ENCODE data around the gene ANKZF1. TPM values are rescaled to one million over a fixed set of nuclear protein-coding genes. Genes with fewer than 3 reads are reported as not detected.

ANKZF1 gene
- polyA plus RNA-seq, 3 donors, result 7.6 to 79.3 (median 10.4) TPM

DNA sequence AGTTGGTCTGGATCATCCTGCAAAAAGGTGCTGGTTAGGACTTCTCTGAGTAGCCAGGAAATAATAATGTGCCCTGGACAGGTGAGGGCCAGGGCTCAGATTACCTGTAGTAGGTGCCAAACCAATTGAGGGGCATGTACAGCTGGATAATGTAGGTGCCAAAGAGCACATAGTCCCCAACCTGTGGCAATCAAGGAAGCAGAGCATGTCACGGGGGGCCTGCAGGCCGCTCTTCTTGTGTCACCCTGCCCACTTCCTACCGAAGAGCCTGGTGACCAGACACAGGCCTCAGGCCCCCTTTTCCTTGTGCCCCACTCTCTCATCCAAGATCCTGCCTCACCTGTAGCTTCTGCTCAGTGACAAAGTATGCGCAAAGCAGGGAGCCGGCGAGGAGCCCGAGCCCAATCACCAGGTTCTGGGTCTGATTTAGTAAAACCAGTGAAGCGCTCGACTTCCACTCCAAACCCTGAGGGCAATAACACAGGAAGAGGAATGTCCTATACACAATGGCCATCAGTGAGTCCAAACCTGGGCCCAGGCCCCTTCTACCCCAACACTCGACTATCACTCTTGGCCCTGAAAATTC lies 16.0 kb upstream of the ANKZF1 start:
- H3K4me1 Mint-ChIP-seq, result peaks cover 36% of the 10 kb centered on the region
- H3K36me3 ChIP-seq (replicated peaks in 1 of 2; ENCODE audit: control insufficient read depth in 1 of 2, insufficient read depth in 2 of 2, low read length in 2 of 2), result peaks cover 6 to 21% of the 10 kb centered on the region in 2 donors
- peaks cover 10 to 19% (median 19%) of the 10 kb centered on the region in 3 donors for H3K27me3 Mint-ChIP-seq (ENCODE audit: low read depth in 3 of 3)
- no peak overlapping the region for H3K4me3 ChIP-seq (replicated peaks in 1 of 3; ENCODE audit: low read depth in 2 of 3, low read length in 3 of 3)
- WGBS (ENCODE audit: insufficient coverage), result 71% methylated on average over 5 of the region's 10 CpGs
- H3K9me3 ChIP-seq (replicated peaks in 1 of 2; ENCODE audit: control insufficient read depth in 1 of 2, insufficient read depth in 1 of 2, low read length in 2 of 2), result no peaks in the 10 kb centered on the region
- peaks cover 0 to 9% of the 10 kb centered on the region in 2 donors for H3K27me3 ChIP-seq (ENCODE audit: control insufficient read depth in 2 of 2, insufficient read depth in 2 of 2, low read length in 2 of 2)
- H3K9me3 Mint-ChIP-seq, result peaks cover 0 to 2% (median 0%) of the 10 kb centered on the region in 7 donors
- TF ChIP-seq, protein P1, sequence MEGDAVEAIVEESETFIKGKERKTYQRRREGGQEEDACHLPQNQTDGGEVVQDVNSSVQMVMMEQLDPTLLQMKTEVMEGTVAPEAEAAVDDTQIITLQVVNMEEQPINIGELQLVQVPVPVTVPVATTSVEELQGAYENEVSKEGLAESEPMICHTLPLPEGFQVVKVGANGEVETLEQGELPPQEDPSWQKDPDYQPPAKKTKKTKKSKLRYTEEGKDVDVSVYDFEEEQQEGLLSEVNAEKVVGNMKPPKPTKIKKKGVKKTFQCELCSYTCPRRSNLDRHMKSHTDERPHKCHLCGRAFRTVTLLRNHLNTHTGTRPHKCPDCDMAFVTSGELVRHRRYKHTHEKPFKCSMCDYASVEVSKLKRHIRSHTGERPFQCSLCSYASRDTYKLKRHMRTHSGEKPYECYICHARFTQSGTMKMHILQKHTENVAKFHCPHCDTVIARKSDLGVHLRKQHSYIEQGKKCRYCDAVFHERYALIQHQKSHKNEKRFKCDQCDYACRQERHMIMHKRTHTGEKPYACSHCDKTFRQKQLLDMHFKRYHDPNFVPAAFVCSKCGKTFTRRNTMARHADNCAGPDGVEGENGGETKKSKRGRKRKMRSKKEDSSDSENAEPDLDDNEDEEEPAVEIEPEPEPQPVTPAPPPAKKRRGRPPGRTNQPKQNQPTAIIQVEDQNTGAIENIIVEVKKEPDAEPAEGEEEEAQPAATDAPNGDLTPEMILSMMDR (IDR thresholded peaks at IDR 0.05), result no peak
- peaks cover 41 to 42% of the 10 kb centered on the region in 2 donors for H3K36me3 Mint-ChIP-seq
- no peak overlapping the region for H3K4me3 Mint-ChIP-seq
- DNase-seq, result no peak
- peaks cover 20 to 22% of the 10 kb centered on the region in 2 donors for H3K4me1 ChIP-seq (ENCODE audit: control insufficient read depth in 1 of 2, insufficient read depth in 2 of 2, low read length in 2 of 2)
- no peak overlapping the region for H3K27ac ChIP-seq (ENCODE audit: low read depth in 1 of 2, low read length in 2 of 2)
- no peaks in the 10 kb centered on the region for H3K79me2 ChIP-seq (ENCODE audit: insufficient read depth, low read length)
- intact Hi-C loops (cut with micrococcal nuclease), result loop anchor here in 1 of 2 donors (5.0 kb wide), 1 partner anchor 51 kb away; the partner anchor contains the start of gene NHEJ1
- H3K4me2 ChIP-seq (replicated peaks; ENCODE audit: extremely low read depth, low read length, poor library complexity, severe bottlenecking), result no peak overlapping the region
- no peak overlapping the region for H2AFZ ChIP-seq (ENCODE audit: insufficient read depth, low read depth, low read length, poor library complexity, severe bottlenecking)
- H4K20me1 ChIP-seq (ENCODE audit: insufficient read depth, low read length), result peaks cover 6% of the 10 kb centered on the region
- H3K9ac ChIP-seq (ENCODE audit: insufficient read depth, low read length, poor library complexity, severe bottlenecking), result no peak overlapping the region
- no peak overlapping the region for H3K27ac Mint-ChIP-seq

DNA sequence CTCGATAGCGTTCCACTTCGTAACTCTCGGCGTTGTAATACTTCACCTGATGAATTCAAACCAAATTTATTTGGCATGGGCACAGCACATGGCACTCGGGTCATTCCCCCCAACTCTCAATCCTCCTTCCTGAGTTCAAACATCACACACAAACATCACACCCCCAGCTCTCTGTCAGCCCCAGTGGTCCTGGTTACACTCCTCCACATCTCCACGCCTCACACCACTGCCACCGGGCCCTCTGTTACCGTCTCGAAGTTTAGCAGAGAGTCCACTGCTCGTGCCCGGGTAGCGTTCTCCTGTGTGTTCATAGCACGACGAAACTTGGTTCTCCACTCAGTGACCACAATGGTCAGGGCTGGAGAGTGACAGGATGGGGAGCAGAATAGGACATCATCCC lies 15.5 kb upstream of the ANKZF1 start:
- peaks cover 0 to 2% (median 0%) of the 10 kb centered on the region in 7 donors for H3K9me3 Mint-ChIP-seq
- Histone ChIP-seq H3K36me3 (replicated peaks in 1 of 2; ENCODE audit: control insufficient read depth in 1 of 2, insufficient read depth in 2 of 2, low read length in 2 of 2) (peaks cover under 1 to 16% of the 10 kb centered on the region in 2 donors), H3K27ac (ENCODE audit: low read depth in 1 of 2, low read length in 2 of 2) (no peak overlapping the region), H3K4me2 (replicated peaks; ENCODE audit: extremely low read depth, low read length, poor library complexity, severe bottlenecking) (no peak overlapping the region), H3K27me3 (ENCODE audit: control insufficient read depth in 2 of 2, insufficient read depth in 2 of 2, low read length in 2 of 2) (peaks cover 0 to 9% of the 10 kb centered on the region in 2 donors), H3K79me2 (ENCODE audit: insufficient read depth, low read length) (no peaks in the 10 kb centered on the region), H3K9ac (ENCODE audit: insufficient read depth, low read length, poor library complexity, severe bottlenecking) (no peak overlapping the region), H3K4me1 (ENCODE audit: control insufficient read depth in 1 of 2, insufficient read depth in 2 of 2, low read length in 2 of 2) (peaks cover 26 to 28% of the 10 kb centered on the region in 2 donors), H3K9me3 (replicated peaks in 1 of 2; ENCODE audit: control insufficient read depth in 1 of 2, insufficient read depth in 1 of 2, low read length in 2 of 2) (no peaks in the 10 kb centered on the region), H3K4me3 (replicated peaks in 1 of 3; ENCODE audit: low read depth in 2 of 3, low read length in 3 of 3) (no peak overlapping the region), H2AFZ (ENCODE audit: insufficient read depth, low read depth, low read length, poor library complexity, severe bottlenecking) (no peak overlapping the region), H4K20me1 (ENCODE audit: insufficient read depth, low read length) (peaks cover 10% of the 10 kb centered on the region)
- H3K36me3 Mint-ChIP-seq, result peaks cover 36 to 37% of the 10 kb centered on the region in 2 donors
- H3K27ac Mint-ChIP-seq, result no peak overlapping the region
- H3K27me3 Mint-ChIP-seq (ENCODE audit: low read depth in 3 of 3), result peaks cover 13 to 21% (median 19%) of the 10 kb centered on the region in 3 donors
- WGBS (ENCODE audit: insufficient coverage), result over 99% methylated on average over 7 of the region's 15 CpGs
- DNase-seq, result no peak
- H3K4me1 Mint-ChIP-seq, result peaks cover 35% of the 10 kb centered on the region
- TF ChIP-seq, protein P1 (IDR thresholded peaks at IDR 0.05), result no peak
- intact Hi-C loops (cut with micrococcal nuclease), result loop anchor here in 1 of 2 donors (5.0 kb wide), 1 partner anchor 52 kb away; the partner anchor contains the start of gene NHEJ1
- no peak overlapping the region for H3K4me3 Mint-ChIP-seq

Data from CD14-positive monocyte (primary cell).